Mammary epithelial cell (primary cell): ENCODE data around the gene CGNL1.

Experiments
- EZH2 ChIP-seq: IDR thresholded peaks from 2 replicates; pipeline ENCODE4 v1.6.1; 2012; ENCODE audit warnings: low read length, inconsistent platforms, borderline replicate concordance
- TF ChIP-seq, protein P1 (sequence below), 2 donors: IDR thresholded peaks in 1 of 2; conservative IDR thresholded peaks in 1 of 2; 2 replicates each; pipeline ENCODE4 v1.5.1; 2011 to 2012; ENCODE audit warnings: inconsistent platforms in 2 of 2, low read length in 2 of 2, mild to moderate bottlenecking in 2 of 2, control low read depth in 1 of 2, low read depth in 1 of 2; ENCODE audit not compliant: insufficient read depth in 1 of 2; ENCODE audit errors: extremely low read depth in 1 of 2

GRCh38 chr15:57538265-57538529 is 161.9 kb downstream of the CGNL1 start:
- TF ChIP-seq, protein P1, sequence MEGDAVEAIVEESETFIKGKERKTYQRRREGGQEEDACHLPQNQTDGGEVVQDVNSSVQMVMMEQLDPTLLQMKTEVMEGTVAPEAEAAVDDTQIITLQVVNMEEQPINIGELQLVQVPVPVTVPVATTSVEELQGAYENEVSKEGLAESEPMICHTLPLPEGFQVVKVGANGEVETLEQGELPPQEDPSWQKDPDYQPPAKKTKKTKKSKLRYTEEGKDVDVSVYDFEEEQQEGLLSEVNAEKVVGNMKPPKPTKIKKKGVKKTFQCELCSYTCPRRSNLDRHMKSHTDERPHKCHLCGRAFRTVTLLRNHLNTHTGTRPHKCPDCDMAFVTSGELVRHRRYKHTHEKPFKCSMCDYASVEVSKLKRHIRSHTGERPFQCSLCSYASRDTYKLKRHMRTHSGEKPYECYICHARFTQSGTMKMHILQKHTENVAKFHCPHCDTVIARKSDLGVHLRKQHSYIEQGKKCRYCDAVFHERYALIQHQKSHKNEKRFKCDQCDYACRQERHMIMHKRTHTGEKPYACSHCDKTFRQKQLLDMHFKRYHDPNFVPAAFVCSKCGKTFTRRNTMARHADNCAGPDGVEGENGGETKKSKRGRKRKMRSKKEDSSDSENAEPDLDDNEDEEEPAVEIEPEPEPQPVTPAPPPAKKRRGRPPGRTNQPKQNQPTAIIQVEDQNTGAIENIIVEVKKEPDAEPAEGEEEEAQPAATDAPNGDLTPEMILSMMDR (conservative IDR thresholded peaks at IDR 0.05 in 1 of 2, IDR thresholded peaks at IDR 0.05 in 1 of 2; ENCODE audit: extremely low read depth in 1 of 2, insufficient read depth in 1 of 2, low read depth in 1 of 2, low read length in 2 of 2): no peak
- no peak for TF ChIP-seq EZH2
